Mucosa of descending colon (tissue), 3 donors: ENCODE data around the gene CHTF8. TPM values are rescaled to one million over a fixed set of nuclear protein-coding genes. Genes with fewer than 3 reads are reported as not detected.

Source experiments
- ATAC-seq: fragments of 200-7000 bp; cut with Tn5 transposase; one replicate; pipeline ENCODE4 v1.9.1; 2020; ENCODE audit warnings: mild to moderate bottlenecking, moderate library complexity
- DNase-seq, 3 donors: peaks; one replicate each; pipeline ENCODE4 v3.0.0-alpha.2; 2020
- H3K36me3 ChIP-seq: fragments of 200-600 bp; one replicate; pipeline ENCODE4 v1.8.0; 2021; ENCODE audit warnings: low read depth, mild to moderate bottlenecking
- H3K4me1 ChIP-seq: fragments of 200-600 bp; one replicate; pipeline ENCODE4 v1.8.0; 2021; ENCODE audit warnings: low read depth, mild to moderate bottlenecking
- H3K4me3 ChIP-seq: fragments of 200-600 bp; one replicate; pipeline ENCODE4 v1.8.0; 2021; ENCODE audit warnings: mild to moderate bottlenecking
- H3K9me3 ChIP-seq: fragments of 200-600 bp; one replicate; pipeline ENCODE4 v1.8.0; 2021; ENCODE audit warnings: mild to moderate bottlenecking
- CTCF ChIP-seq: fragments of 200-600 bp; IDR thresholded peaks from one replicate; pipeline ENCODE4 v1.8.0; 2022; ENCODE audit warnings: antibody characterized with exemption, mild to moderate bottlenecking
- intact Hi-C, 2 donors: fragments of 100-400 bp; cut with DNase I in 1 of 2; cut with micrococcal nuclease in 1 of 2; formaldehyde crosslinking; loops; one replicate each; pipeline versions ENCODE4 v1.11.0 to v1.11.1; 2022; cut with DNase I, micrococcal nuclease
- total RNA-seq, 3 donors: library from RNA; stranded (reverse); fragmentation: NEBNext Ultra II Directional in 2 of 3; extraction: Animal tissue kit (Norgen Biotek cat#: 25700) in 2 of 3; gene quantifications; one replicate each; pipeline versions ENCODE4 v1.2.1 to v1.2.4, GENCODE V29; 2021 to 2023
- donor health status: DM: no; HTN: no; CAD: no; lungs with moderate emphysema.
- donor health status: DM: no; HTN: no; CAD: no.
- donor health status: DM: no; HTN: yes; CAD: no.

Gene CHTF8
- total RNA-seq, 3 donors from 2014 or later, result 88.5 to 107 (median 94.5) TPM

GRCh38 chr16:69107316-69107962 is 24.9 kb downstream of the CHTF8 start:
- no peak for TF ChIP-seq CTCF
- DNase-seq (peak; percentile 69 to 85 (median 74)), ATAC-seq (peak; percentile 68)
- peaks cover 24% of the 10 kb centered on the region for H3K4me1 ChIP-seq
- no peaks in the 10 kb centered on the region for H3K9me3 ChIP-seq
- intact Hi-C loops, result no loop called here
- no peaks in the 10 kb centered on the region for H3K36me3 ChIP-seq
- H3K4me3 ChIP-seq, result no peak overlapping the region

- no peak for TF ChIP-seq CTCF
- Histone ChIP-seq H3K4me3 (peak overlapping the region; percentile 12), H3K4me1 (peaks cover 24% of the 10 kb centered on the region), H3K36me3 (no peaks in the 10 kb centered on the region), H3K9me3 (no peaks in the 10 kb centered on the region)
- ATAC-seq, result peak; percentile 20
- peak in 2 of 3 donors; percentile 19 to 52 for DNase-seq
- intact Hi-C loops, result no loop called here
Measured at GRCh38 chr16:69106491-69107315, 25.7 kb downstream of the CHTF8 start.

GRCh38 chr16:69105501-69106361 is 26.7 kb downstream of the CHTF8 start, which contains the start of gene HAS3:
HAS3 (plus strand) TSS chr16:69105653; CDS start chr16:69109396, 3,743 bp downstream.
- Histone ChIP-seq H3K4me3 (peak within 1 kb of the TSS; percentile 12), H3K36me3 (no peaks in the 10 kb centered on the region), H3K4me1 (peaks cover 24% of the 10 kb centered on the region), H3K9me3 (no peaks in the 10 kb centered on the region)
- DNase-seq (peak in 2 of 3 donors; percentile 77 to 84), ATAC-seq (peak; percentile 84)
- TF ChIP-seq CTCF, result no peak
- intact Hi-C loops, result no loop called here

- ATAC-seq (no peak), DNase-seq (no peak)
- intact Hi-C loops, result no loop called here
Measured at GRCh38 chr16:69100071-69100691, 32.2 kb downstream of the CHTF8 start.

More at GRCh38 chr16:69100071-69100691, 32.2 kb downstream of the CHTF8 start:
- no peak overlapping the region for H3K4me3 ChIP-seq
- peaks cover under 1% of the 10 kb centered on the region for H3K4me1 ChIP-seq
- TF ChIP-seq CTCF, result no peak
- H3K9me3 ChIP-seq, result no peaks in the 10 kb centered on the region
- H3K36me3 ChIP-seq, result no peaks in the 10 kb centered on the region
